Transverse colon (tissue), 3 donors: ENCODE measurements around the gene PRR19.

ENCODE experiments used
- POLR2A ChIP-seq: fragments of 450-650 bp; IDR thresholded peaks from one replicate; pipeline ENCODE4 v1.6.1; 2016; ENCODE audit warnings: antibody characterized with exemption, mild to moderate bottlenecking, moderate library complexity
- TF ChIP-seq, protein P1 (sequence below), 5 experiments: fragments of 200-600 bp in 3 of 5; fragments of 450-650 bp in 2 of 5; sonication (generic) in 3 of 5; IDR thresholded peaks; 1 replicate in 2 of 5; 2 replicates in 3 of 5; pipeline ENCODE4 v1.5.1; 2016 to 2017; ENCODE audit warnings: antibody characterized with exemption in 5 of 5, inconsistent platforms in 3 of 5, mild to moderate bottlenecking in 2 of 5, moderate library complexity in 1 of 5

DNA sequence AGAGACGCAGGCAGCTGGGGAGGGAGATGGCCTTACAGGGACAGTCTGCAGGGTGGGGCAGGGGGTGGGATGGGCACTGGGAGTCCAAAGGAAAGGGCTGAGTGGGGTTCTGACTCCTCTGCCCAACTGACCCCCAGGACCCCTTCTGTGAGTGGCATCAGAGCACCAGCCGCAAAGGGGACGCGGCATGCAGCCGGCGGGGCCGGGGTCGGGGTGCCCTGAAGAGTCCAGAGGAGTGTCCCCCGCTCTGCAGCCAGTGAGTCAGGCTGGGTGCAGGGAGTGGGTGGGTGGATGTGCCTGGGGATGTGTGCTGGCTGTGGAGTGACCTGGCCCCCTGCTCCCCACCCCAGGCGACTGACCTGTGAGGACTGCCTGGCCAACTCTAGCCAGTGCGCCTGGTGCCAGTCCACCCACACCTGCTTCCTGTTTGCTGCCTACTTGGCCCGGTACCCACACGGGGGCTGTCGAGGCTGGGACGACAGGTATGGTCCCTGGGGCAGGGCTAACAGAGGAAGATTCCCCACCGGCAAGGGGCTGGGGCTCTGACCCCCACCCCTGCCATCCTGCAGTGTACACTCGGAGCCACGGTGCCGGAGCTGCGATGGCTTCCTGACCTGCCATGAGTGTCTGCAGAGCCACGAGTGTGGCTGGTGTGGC lies 49.3 kb downstream of the PRR19 start:
- TF ChIP-seq POLR2A, result no peak
- TF ChIP-seq, protein P1, sequence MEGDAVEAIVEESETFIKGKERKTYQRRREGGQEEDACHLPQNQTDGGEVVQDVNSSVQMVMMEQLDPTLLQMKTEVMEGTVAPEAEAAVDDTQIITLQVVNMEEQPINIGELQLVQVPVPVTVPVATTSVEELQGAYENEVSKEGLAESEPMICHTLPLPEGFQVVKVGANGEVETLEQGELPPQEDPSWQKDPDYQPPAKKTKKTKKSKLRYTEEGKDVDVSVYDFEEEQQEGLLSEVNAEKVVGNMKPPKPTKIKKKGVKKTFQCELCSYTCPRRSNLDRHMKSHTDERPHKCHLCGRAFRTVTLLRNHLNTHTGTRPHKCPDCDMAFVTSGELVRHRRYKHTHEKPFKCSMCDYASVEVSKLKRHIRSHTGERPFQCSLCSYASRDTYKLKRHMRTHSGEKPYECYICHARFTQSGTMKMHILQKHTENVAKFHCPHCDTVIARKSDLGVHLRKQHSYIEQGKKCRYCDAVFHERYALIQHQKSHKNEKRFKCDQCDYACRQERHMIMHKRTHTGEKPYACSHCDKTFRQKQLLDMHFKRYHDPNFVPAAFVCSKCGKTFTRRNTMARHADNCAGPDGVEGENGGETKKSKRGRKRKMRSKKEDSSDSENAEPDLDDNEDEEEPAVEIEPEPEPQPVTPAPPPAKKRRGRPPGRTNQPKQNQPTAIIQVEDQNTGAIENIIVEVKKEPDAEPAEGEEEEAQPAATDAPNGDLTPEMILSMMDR (IDR thresholded peaks at IDR 0.05), result no peak
